ENCODE results near the gene PCGF1.

Gene PCGF1

GRCh38 chr2:74507145-74507925, at the start of gene PCGF1:
PCGF1 (minus strand) TSS chr2:74507695; CDS start chr2:74507668, 27 bp downstream.
- peak; percentile 99 for DNase-seq

- no peak for DNase-seq
These were observed 49.4 kb upstream of the PCGF1 start for GRCh38 chr2:74556831-74557370.

- DNase-seq, result no peak
These were observed 48.7 kb upstream of the PCGF1 start for GRCh38 chr2:74556159-74556558.

GRCh38 chr2:74555610-74556103, 48.2 kb upstream of the PCGF1 start:
- no peak for DNase-seq

- DNase-seq, result peak; percentile 47
These were observed 47.5 kb upstream of the PCGF1 start for GRCh38 chr2:74554820-74555531.

GRCh38 chr2:74553892-74554819, 46.7 kb upstream of the PCGF1 start, which contains the start of the genes DOK1 and LOXL3:
DOK1 (plus strand) TSS chr2:74554720; CDS start chr2:74554755, 35 bp downstream.
LOXL3 (minus strand) TSS chr2:74553942; CDS start chr2:74552634, 1,308 bp downstream.
- DNase-seq, result peak; percentile 85

GRCh38 chr2:74552914-74553811, 45.7 kb upstream of the PCGF1 start:
- DNase-seq, result no peak

GRCh38 chr2:74551942-74552913, 44.7 kb upstream of the PCGF1 start:
- no peak for DNase-seq

- no peak for DNase-seq
These were observed 44.0 kb upstream of the PCGF1 start for GRCh38 chr2:74551530-74551929.

GRCh38 chr2:74550231-74550630, 42.7 kb upstream of the PCGF1 start:
- DNase-seq, result no peak

GRCh38 chr2:74548900-74549826, 41.7 kb upstream of the PCGF1 start:
- DNase-seq, result peak; percentile 53

- peak; percentile 53 for DNase-seq
These were observed 40.9 kb upstream of the PCGF1 start for GRCh38 chr2:74548285-74548899.

GRCh38 chr2:74546004-74546403, 38.5 kb upstream of the PCGF1 start:
- no peak for DNase-seq

- DNase-seq, result no peak
These were observed 37.1 kb upstream of the PCGF1 start for GRCh38 chr2:74544634-74545033.

- DNase-seq, result no peak
These were observed 35.5 kb upstream of the PCGF1 start for GRCh38 chr2:74542978-74543377.

- DNase-seq, result no peak
These were observed 32.8 kb upstream of the PCGF1 start for GRCh38 chr2:74540291-74540690.

- DNase-seq, result no peak
These were observed 31.4 kb upstream of the PCGF1 start for GRCh38 chr2:74538881-74539339.

GRCh38 chr2:74537140-74537539, 29.6 kb upstream of the PCGF1 start:
- no peak for DNase-seq
